ENCODE results near the gene SERPINA4. TPM values are rescaled to one million over a fixed set of nuclear protein-coding genes. Genes with fewer than 3 reads are reported as not detected.

Gene SERPINA4
- total and polyA plus RNA-seq, 4 donors: 0.18 TPM; not detected in 3

DNA sequence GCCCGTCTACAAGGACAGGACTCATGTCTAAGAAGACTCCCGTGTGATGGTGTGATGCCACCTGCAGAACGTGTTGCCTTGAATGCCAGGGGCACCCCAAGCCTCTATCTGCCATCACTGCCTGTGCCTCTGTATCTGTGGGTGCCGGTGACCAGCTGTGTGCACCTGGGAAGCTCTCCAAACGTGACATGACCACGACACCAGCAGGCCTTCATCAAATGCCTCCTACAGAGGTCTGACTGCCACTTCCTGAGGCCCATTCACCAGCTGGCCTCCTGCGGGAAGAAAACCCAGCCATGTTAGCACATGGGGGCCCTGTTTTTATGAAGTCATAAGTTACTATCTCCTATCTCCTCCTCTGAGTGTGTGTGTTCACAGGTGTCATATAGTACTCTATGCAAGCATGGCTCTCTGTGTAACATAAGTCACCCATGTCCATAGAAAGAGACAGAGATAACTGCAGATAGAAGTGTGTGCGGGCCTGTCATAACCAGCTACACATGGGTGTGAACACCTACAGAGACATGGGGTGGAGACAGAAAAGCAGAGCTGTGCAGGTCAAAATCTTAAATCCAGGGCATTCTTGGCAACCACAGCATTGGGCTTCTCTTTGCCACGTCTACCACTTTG lies 18.3 kb upstream of the SERPINA4 start:
- H3K9ac ChIP-seq (ENCODE audit: insufficient read depth in 1 of 2, low read length in 2 of 2): no peak overlapping the region
- TF ChIP-seq, protein P1, sequence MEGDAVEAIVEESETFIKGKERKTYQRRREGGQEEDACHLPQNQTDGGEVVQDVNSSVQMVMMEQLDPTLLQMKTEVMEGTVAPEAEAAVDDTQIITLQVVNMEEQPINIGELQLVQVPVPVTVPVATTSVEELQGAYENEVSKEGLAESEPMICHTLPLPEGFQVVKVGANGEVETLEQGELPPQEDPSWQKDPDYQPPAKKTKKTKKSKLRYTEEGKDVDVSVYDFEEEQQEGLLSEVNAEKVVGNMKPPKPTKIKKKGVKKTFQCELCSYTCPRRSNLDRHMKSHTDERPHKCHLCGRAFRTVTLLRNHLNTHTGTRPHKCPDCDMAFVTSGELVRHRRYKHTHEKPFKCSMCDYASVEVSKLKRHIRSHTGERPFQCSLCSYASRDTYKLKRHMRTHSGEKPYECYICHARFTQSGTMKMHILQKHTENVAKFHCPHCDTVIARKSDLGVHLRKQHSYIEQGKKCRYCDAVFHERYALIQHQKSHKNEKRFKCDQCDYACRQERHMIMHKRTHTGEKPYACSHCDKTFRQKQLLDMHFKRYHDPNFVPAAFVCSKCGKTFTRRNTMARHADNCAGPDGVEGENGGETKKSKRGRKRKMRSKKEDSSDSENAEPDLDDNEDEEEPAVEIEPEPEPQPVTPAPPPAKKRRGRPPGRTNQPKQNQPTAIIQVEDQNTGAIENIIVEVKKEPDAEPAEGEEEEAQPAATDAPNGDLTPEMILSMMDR (IDR thresholded peaks at IDR 0.05; ENCODE audit: control extremely low read depth, extremely low read depth): no peak
- H3K4me3 ChIP-seq: no peak overlapping the region
- no peak overlapping the region for H3K27ac ChIP-seq (ENCODE audit: low read depth in 1 of 2, low read length in 1 of 2)
- peaks cover 0 to 4% (median 0%) of the 10 kb centered on the region in 3 donors for H3K27me3 ChIP-seq (ENCODE audit: control insufficient read depth in 3 of 3, insufficient read depth in 3 of 3, low read length in 2 of 3)
- no peaks in the 10 kb centered on the region for H3K4me1 ChIP-seq (ENCODE audit: control insufficient read depth in 5 of 5, insufficient read depth in 5 of 5, low read length in 5 of 5)
- WGBS, 2 donors: 76 to 79% methylated on average over 9 of the region's 9 CpGs
- DNase-seq (peak in 2 of 3 donors; percentile 12 to 17), ATAC-seq (ENCODE audit: insufficient read depth, low FRiP score) (no peak)
- H3K36me3 ChIP-seq (ENCODE audit: control insufficient read depth in 4 of 4, insufficient read depth in 4 of 4, low read length in 4 of 4): no peaks in the 10 kb centered on the region
- H3K9me3 ChIP-seq (ENCODE audit: control insufficient read depth in 4 of 4, insufficient read depth in 3 of 4, low read length in 3 of 4): peaks cover 0 to 4% (median 0%) of the 10 kb centered on the region in 4 donors

DNA sequence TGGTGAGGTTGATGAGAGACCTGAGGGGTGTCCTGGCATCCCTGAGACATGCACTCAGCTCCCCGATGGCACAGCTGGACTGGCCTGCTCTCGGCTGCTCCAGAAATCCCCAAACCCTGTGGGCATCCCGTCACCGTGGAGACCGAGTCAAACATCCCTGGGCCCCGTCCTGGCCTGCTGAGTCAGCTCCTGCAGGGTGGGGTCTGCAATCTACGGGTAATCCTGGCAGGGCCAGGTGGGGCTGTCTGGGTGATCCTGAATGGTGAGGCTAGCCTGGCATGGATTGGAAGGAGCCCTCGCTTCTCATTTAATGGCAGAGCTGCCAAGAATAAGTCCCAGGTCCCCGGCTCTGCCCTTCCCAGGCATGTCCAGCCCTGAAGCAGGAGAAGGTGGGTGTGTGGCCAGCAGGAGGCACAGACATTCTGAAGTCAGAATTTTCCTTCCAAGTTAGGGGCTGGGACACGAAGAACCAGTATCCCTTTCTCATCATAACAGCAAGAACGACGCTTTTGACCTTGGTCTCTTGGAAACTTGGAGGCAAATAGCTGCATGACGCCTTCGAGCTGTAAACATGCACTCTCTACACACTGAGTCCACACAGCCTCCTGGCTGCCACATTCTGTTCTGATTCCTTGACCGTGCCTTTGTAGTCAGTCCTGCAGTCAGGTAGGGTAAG lies 17.7 kb upstream of the SERPINA4 start:
- no peaks in the 10 kb centered on the region for H3K36me3 ChIP-seq (ENCODE audit: control insufficient read depth in 4 of 4, insufficient read depth in 4 of 4, low read length in 4 of 4)
- no peak overlapping the region for H3K9ac ChIP-seq (ENCODE audit: insufficient read depth in 1 of 2, low read length in 2 of 2)
- TF ChIP-seq, protein P1 (IDR thresholded peaks at IDR 0.05; ENCODE audit: control extremely low read depth, extremely low read depth): no peak
- H3K27ac ChIP-seq (ENCODE audit: low read depth in 1 of 2, low read length in 1 of 2): no peak overlapping the region
- ATAC-seq (ENCODE audit: insufficient read depth, low FRiP score) (no peak), DNase-seq (peak in 2 of 3 donors; percentile 41 to 48)
- 73 to 81% methylated on average over 15 of the region's 15 CpGs for WGBS, 2 donors
- H3K27me3 ChIP-seq (ENCODE audit: control insufficient read depth in 3 of 3, insufficient read depth in 3 of 3, low read length in 2 of 3): peaks cover 0 to 4% (median 0%) of the 10 kb centered on the region in 3 donors
- no peak overlapping the region for H3K4me3 ChIP-seq
- peaks cover 0 to 4% (median 0%) of the 10 kb centered on the region in 4 donors for H3K9me3 ChIP-seq (ENCODE audit: control insufficient read depth in 4 of 4, insufficient read depth in 3 of 4, low read length in 3 of 4)
- H3K4me1 ChIP-seq (ENCODE audit: control insufficient read depth in 5 of 5, insufficient read depth in 5 of 5, low read length in 5 of 5): no peaks in the 10 kb centered on the region

DNA sequence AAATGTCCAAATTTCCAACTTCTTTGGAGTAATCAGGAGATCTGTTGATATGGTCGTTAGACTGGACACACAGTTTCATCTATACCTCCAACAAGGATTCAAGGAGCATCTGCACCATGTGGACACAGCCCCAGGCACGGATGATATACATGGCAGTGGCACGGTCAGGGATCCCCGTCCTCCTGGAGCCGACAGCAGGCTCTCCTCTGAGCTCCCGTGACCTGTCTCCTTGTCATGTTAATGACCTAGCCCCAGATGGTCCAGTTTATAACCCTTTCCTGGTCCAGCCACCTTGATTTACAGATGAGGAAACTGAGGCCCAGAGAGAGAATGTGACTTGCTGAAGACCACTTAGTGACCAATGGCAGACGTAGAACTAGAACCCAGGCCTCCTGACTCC lies 16.5 kb upstream of the SERPINA4 start:
- no peaks in the 10 kb centered on the region for H3K27me3 ChIP-seq (ENCODE audit: control insufficient read depth in 3 of 3, insufficient read depth in 3 of 3, low read length in 2 of 3)
- no peak overlapping the region for H3K9ac ChIP-seq (ENCODE audit: insufficient read depth in 1 of 2, low read length in 2 of 2)
- TF ChIP-seq, protein P1 (IDR thresholded peaks at IDR 0.05; ENCODE audit: control extremely low read depth, extremely low read depth): no peak
- no peaks in the 10 kb centered on the region for H3K36me3 ChIP-seq (ENCODE audit: control insufficient read depth in 4 of 4, insufficient read depth in 4 of 4, low read length in 4 of 4)
- H3K9me3 ChIP-seq (ENCODE audit: control insufficient read depth in 4 of 4, insufficient read depth in 3 of 4, low read length in 3 of 4): peaks cover 0 to 4% (median 0%) of the 10 kb centered on the region in 4 donors
- DNase-seq (no peak), ATAC-seq (ENCODE audit: insufficient read depth, low FRiP score) (no peak)
- no peak overlapping the region for H3K27ac ChIP-seq (ENCODE audit: low read depth in 1 of 2, low read length in 1 of 2)
- 53 to 62% methylated on average over 7 of the region's 7 CpGs for WGBS, 2 donors
- H3K4me1 ChIP-seq (ENCODE audit: control insufficient read depth in 5 of 5, insufficient read depth in 5 of 5, low read length in 5 of 5): peaks cover 0 to 1% (median 0%) of the 10 kb centered on the region in 5 donors
- no peak overlapping the region for H3K4me3 ChIP-seq

All from lung (tissue), 12 donors.